Ishikawa (cell line): ENCODE results near the gene CDK5.

Source experiments
- CEBPB ChIP-seq: IDR thresholded peaks from 2 replicates; pipeline ENCODE4 v1.6.1; 2012
- EP300 ChIP-seq: IDR thresholded peaks from 2 replicates; pipeline ENCODE4 v1.6.1; 2012; ENCODE audit warnings: borderline replicate concordance
- NFIC ChIP-seq: IDR thresholded peaks from 2 replicates; pipeline ENCODE4 v1.6.1; 2012
- RAD21 ChIP-seq: IDR thresholded peaks from 2 replicates; pipeline ENCODE4 v1.6.1; 2012; ENCODE audit warnings: low read depth
- TAF1 ChIP-seq: IDR thresholded peaks from 2 replicates; pipeline ENCODE4 v1.6.1; 2012; ENCODE audit warnings: low read depth, mild to moderate bottlenecking
- TCF12 ChIP-seq: IDR thresholded peaks from 2 replicates; pipeline ENCODE4 v1.6.1; 2012; ENCODE audit warnings: low read depth
- YY1 ChIP-seq: IDR thresholded peaks from 2 replicates; pipeline ENCODE4 v1.6.1; 2012; ENCODE audit warnings: low read depth
- ZBTB7A ChIP-seq: IDR thresholded peaks from 2 replicates; pipeline ENCODE4 v1.6.1; 2012; ENCODE audit warnings: low read depth
- TF ChIP-seq, protein P1 (sequence below): IDR thresholded peaks from 2 replicates; pipeline ENCODE4 v1.6.1; 2012
- TF ChIP-seq, protein P2 (sequence below): IDR thresholded peaks from 2 replicates; pipeline ENCODE4 v1.6.1; 2012; ENCODE audit warnings: low read depth, mild to moderate bottlenecking
- TF ChIP-seq, protein P3 (sequence below): IDR thresholded peaks from 2 replicates; pipeline ENCODE4 v1.6.1; 2012

DNA sequence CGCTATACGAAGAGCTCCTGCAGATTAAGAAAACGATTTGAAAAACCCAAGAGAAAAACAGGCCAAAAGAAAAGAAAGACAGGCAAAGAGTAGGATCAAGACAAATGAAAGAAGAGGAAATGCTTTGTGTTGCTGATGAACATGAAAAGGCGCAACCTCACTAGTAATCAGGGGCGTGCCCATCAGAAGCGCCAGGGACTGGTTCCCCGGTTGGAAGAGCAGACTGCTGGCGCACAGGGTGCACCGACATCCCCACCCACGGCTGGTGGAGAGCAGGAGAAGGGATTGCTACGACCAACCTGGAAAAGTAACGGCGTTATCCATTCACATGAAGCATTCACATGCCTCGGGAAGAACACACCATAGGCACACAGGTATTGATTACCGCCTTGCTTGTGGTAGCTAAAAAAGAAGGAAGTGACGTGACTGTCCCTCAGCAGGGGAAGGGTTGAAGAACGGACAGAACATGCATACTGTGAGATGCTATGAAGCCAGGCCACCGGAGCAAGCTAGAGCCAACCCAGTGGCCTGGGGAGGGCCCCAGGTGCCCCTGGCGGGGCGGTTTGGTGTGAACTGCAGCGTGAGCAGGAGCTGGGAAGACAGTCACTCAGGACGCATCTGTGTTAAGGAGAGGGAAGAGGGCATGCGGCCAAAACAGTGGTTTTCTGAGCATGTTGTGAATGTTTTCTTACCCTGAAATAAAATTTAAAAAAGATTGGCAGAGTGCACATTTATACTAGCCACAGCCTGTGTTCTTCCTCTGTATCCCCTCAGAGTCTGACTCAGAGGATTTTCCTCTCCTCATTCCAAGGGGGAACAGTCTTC, 46.9 kb upstream of the CDK5 start:
- TF ChIP-seq NFIC = no peak
- no peak for TF ChIP-seq TAF1
- no peak for TF ChIP-seq RAD21
- no peak for TF ChIP-seq TCF12
- TF ChIP-seq, protein P1, sequence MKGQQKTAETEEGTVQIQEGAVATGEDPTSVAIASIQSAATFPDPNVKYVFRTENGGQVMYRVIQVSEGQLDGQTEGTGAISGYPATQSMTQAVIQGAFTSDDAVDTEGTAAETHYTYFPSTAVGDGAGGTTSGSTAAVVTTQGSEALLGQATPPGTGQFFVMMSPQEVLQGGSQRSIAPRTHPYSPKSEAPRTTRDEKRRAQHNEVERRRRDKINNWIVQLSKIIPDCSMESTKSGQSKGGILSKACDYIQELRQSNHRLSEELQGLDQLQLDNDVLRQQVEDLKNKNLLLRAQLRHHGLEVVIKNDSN = no peak
- TF ChIP-seq YY1 = no peak
- TF ChIP-seq ZBTB7A = no peak
- TF ChIP-seq CEBPB = no peak
- TF ChIP-seq, protein P2, sequence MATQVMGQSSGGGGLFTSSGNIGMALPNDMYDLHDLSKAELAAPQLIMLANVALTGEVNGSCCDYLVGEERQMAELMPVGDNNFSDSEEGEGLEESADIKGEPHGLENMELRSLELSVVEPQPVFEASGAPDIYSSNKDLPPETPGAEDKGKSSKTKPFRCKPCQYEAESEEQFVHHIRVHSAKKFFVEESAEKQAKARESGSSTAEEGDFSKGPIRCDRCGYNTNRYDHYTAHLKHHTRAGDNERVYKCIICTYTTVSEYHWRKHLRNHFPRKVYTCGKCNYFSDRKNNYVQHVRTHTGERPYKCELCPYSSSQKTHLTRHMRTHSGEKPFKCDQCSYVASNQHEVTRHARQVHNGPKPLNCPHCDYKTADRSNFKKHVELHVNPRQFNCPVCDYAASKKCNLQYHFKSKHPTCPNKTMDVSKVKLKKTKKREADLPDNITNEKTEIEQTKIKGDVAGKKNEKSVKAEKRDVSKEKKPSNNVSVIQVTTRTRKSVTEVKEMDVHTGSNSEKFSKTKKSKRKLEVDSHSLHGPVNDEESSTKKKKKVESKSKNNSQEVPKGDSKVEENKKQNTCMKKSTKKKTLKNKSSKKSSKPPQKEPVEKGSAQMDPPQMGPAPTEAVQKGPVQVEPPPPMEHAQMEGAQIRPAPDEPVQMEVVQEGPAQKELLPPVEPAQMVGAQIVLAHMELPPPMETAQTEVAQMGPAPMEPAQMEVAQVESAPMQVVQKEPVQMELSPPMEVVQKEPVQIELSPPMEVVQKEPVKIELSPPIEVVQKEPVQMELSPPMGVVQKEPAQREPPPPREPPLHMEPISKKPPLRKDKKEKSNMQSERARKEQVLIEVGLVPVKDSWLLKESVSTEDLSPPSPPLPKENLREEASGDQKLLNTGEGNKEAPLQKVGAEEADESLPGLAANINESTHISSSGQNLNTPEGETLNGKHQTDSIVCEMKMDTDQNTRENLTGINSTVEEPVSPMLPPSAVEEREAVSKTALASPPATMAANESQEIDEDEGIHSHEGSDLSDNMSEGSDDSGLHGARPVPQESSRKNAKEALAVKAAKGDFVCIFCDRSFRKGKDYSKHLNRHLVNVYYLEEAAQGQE = no peak
- no peak for TF ChIP-seq EP300
- TF ChIP-seq, protein P3, sequence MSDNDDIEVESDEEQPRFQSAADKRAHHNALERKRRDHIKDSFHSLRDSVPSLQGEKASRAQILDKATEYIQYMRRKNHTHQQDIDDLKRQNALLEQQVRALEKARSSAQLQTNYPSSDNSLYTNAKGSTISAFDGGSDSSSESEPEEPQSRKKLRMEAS = no peak
